PC-9 (cell line): ENCODE data around the gene PTCHD1.

ENCODE experiments used
- CTCF ChIP-seq: fragments of 200-600 bp; sonication (generic); conservative IDR thresholded peaks from 2 replicates; pipeline ENCODE4 v1.6.1; 2017; ENCODE audit warnings: mixed run types, antibody characterized with exemption, mild to moderate bottlenecking, moderate library complexity
- EZH2 ChIP-seq: fragments of 200-600 bp; sonication (generic); IDR thresholded peaks from 2 replicates; pipeline ENCODE4 v1.8.0; 2017; ENCODE audit warnings: antibody characterized with exemption, low read depth

DNA sequence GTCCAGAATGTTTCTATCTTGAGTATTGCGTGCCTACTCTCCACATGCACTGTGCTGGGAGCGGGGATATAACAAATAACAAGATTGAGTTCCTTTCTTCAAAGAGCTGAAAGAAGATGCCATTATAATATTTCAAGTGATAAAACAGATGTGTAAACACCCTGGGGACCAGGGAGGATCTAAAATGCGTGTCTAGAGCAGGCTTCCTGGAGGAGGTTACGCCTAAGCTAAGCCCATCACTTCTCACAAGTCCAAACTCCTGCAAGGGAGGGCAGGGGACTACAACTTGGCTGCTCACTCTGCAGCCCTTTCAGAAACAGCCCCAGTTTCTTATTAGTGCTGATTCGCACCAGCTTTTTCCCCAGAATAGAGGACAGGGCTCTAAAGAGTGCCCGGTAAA is 21.5 kb downstream of the PTCHD1 start:
- TF ChIP-seq CTCF = no peak
- no peak for TF ChIP-seq EZH2
